ENCODE results near the gene KIF23. TPM values are rescaled to one million over a fixed set of nuclear protein-coding genes. Genes with fewer than 3 reads are reported as not detected.

The KIF23 gene
- total and polyA plus RNA-seq, 2 experiments from 2014 or later: 52.9 to 103 TPM

DNA sequence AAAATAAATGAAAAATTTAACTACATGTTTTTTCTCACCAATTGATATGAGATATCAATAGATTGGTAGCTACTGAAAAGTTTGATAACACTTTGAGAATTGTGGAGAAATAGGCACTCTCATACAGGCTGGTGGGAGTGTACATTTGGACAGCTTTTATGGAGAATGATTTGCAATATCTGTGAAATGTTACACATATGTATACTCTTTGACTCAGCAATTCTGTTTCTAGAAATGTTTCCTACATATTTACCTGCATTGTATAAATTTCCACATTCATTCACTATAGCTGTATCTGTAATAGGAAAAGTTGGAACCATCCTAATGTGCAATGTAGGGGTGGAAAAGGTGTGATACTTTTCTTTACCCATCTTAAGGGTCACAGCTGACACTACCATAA, 1.9 kb upstream of the KIF23 start:
- Mint-ChIP-seq H3K27me3 (ENCODE audit: insufficient read depth, low read depth, poor library complexity) (no peaks in the 10 kb centered on the region), H3K4me1 (peaks cover 10% of the 10 kb centered on the region; the same call in 2 of the 3 replicates), H3K27ac (no peak overlapping the region), H3K4me3 (no peak overlapping the region), H3K9me3 (no peaks in the 10 kb centered on the region), H3K36me3 (ENCODE audit: low read depth) (peaks cover 10% of the 10 kb centered on the region; the same call in 2 of the 3 replicates)
- DNase-seq (ENCODE audit: low spot score) (no peak), ATAC-seq (no peak)
- TF ChIP-seq ZNF331 (CRISPR knock-in tag; IDR thresholded peaks at IDR 0.05; ENCODE audit: low read depth): no peak
- TF ChIP-seq, protein P1, sequence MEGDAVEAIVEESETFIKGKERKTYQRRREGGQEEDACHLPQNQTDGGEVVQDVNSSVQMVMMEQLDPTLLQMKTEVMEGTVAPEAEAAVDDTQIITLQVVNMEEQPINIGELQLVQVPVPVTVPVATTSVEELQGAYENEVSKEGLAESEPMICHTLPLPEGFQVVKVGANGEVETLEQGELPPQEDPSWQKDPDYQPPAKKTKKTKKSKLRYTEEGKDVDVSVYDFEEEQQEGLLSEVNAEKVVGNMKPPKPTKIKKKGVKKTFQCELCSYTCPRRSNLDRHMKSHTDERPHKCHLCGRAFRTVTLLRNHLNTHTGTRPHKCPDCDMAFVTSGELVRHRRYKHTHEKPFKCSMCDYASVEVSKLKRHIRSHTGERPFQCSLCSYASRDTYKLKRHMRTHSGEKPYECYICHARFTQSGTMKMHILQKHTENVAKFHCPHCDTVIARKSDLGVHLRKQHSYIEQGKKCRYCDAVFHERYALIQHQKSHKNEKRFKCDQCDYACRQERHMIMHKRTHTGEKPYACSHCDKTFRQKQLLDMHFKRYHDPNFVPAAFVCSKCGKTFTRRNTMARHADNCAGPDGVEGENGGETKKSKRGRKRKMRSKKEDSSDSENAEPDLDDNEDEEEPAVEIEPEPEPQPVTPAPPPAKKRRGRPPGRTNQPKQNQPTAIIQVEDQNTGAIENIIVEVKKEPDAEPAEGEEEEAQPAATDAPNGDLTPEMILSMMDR (conservative IDR thresholded peaks at IDR 0.05; ENCODE audit: low read depth in 2 of 2): no peak
- TF ChIP-seq JUNB (IDR thresholded peaks at IDR 0.05; ENCODE audit: unreplicated experiment): no peak
- no peak for TF ChIP-seq EZH2 (IDR thresholded peaks at IDR 0.05; ENCODE audit: low read depth, unreplicated experiment)
- TF ChIP-seq POLR2AphosphoS5 (IDR thresholded peaks at IDR 0.05; ENCODE audit: low read depth): no peak
- TF ChIP-seq ZNF114 (CRISPR knock-in tag; IDR thresholded peaks at IDR 0.05): no peak
- no peak for TF ChIP-seq EZH2phosphoT487 (IDR thresholded peaks at IDR 0.05; ENCODE audit: unreplicated experiment)
- TF ChIP-seq STAT1 (IDR thresholded peaks at IDR 0.05; ENCODE audit: unreplicated experiment): no peak
- TF ChIP-seq, protein P2, sequence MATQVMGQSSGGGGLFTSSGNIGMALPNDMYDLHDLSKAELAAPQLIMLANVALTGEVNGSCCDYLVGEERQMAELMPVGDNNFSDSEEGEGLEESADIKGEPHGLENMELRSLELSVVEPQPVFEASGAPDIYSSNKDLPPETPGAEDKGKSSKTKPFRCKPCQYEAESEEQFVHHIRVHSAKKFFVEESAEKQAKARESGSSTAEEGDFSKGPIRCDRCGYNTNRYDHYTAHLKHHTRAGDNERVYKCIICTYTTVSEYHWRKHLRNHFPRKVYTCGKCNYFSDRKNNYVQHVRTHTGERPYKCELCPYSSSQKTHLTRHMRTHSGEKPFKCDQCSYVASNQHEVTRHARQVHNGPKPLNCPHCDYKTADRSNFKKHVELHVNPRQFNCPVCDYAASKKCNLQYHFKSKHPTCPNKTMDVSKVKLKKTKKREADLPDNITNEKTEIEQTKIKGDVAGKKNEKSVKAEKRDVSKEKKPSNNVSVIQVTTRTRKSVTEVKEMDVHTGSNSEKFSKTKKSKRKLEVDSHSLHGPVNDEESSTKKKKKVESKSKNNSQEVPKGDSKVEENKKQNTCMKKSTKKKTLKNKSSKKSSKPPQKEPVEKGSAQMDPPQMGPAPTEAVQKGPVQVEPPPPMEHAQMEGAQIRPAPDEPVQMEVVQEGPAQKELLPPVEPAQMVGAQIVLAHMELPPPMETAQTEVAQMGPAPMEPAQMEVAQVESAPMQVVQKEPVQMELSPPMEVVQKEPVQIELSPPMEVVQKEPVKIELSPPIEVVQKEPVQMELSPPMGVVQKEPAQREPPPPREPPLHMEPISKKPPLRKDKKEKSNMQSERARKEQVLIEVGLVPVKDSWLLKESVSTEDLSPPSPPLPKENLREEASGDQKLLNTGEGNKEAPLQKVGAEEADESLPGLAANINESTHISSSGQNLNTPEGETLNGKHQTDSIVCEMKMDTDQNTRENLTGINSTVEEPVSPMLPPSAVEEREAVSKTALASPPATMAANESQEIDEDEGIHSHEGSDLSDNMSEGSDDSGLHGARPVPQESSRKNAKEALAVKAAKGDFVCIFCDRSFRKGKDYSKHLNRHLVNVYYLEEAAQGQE (IDR thresholded peaks at IDR 0.05; ENCODE audit: unreplicated experiment): no peak
- no peak for TF ChIP-seq NANOG (IDR thresholded peaks at IDR 0.05; ENCODE audit: borderline replicate concordance)
- no peak for TF ChIP-seq CREB1 (CRISPR knock-in tag; IDR thresholded peaks at IDR 0.05; ENCODE audit: low read depth)
- Histone ChIP-seq H3K79me2 (replicated peaks; ENCODE audit: insufficient read depth) (peaks cover 28% of the 10 kb centered on the region), H2AFZ (no peak overlapping the region), H3K27me3 (ENCODE audit: insufficient read depth) (no peaks in the 10 kb centered on the region), H3K4me2 (no peak overlapping the region), H3K36me3 (ENCODE audit: insufficient read depth) (peaks cover 5% of the 10 kb centered on the region), H3K4me1 (ENCODE audit: insufficient read depth) (peaks cover 4% of the 10 kb centered on the region; the same call in 1 of the 2 replicates), H3K9me2 (ENCODE audit: insufficient read depth) (no peaks in the 10 kb centered on the region), H3F3A (replicated peaks; ENCODE audit: low read depth) (no peaks in the 10 kb centered on the region), H3K4me3 (no peak overlapping the region), H3K27ac (ENCODE audit: low read depth) (no peak overlapping the region), H4K20me1 (replicated peaks; ENCODE audit: insufficient read depth) (peaks cover 3% of the 10 kb centered on the region)

DNA sequence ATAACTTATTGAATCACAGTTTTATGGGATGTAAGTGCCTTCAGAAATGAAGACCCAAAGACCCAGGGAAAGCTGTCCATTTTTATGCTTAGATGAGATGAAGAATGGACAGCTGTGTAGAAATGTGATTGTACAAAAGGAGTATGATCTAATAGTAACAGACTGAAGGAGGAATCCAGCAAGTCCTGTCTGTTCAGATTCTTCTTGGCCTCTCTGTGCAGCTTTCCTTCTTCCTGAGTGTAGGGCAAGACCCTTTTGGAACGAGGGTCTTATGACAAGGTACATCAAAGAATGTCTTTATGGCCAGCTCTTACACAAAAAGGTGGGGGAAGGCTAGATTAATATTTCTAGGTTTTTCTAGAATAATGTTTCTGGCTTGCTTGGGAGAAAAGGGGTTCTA, 1.4 kb upstream of the KIF23 start:
- DNase-seq (ENCODE audit: low spot score) (no peak), ATAC-seq (no peak)
- Histone ChIP-seq H2AFZ (no peak overlapping the region), H3K4me2 (no peak overlapping the region), H3K9me2 (ENCODE audit: insufficient read depth) (no peaks in the 10 kb centered on the region), H3K27me3 (ENCODE audit: insufficient read depth) (no peaks in the 10 kb centered on the region), H3K79me2 (replicated peaks; ENCODE audit: insufficient read depth) (peaks cover 32% of the 10 kb centered on the region), H3K4me1 (ENCODE audit: insufficient read depth) (peaks cover 4% of the 10 kb centered on the region; the same call in 1 of the 2 replicates), H3K27ac (ENCODE audit: low read depth) (no peak overlapping the region), H3K4me3 (no peak overlapping the region), H3F3A (replicated peaks; ENCODE audit: low read depth) (no peaks in the 10 kb centered on the region), H3K36me3 (ENCODE audit: insufficient read depth) (peaks cover 9% of the 10 kb centered on the region), H4K20me1 (replicated peaks; ENCODE audit: insufficient read depth) (peaks cover 7% of the 10 kb centered on the region)
- H3K27ac Mint-ChIP-seq: no peak overlapping the region
- H3K9me3 Mint-ChIP-seq: no peaks in the 10 kb centered on the region
- H3K36me3 Mint-ChIP-seq (ENCODE audit: low read depth): peaks cover 15% of the 10 kb centered on the region; the same call in 2 of the 3 replicates
- peaks cover 9% of the 10 kb centered on the region; the same call in 2 of the 3 replicates for H3K4me1 Mint-ChIP-seq
- no peak overlapping the region; the same call in 2 of the 3 replicates for H3K4me3 Mint-ChIP-seq
- H3K27me3 Mint-ChIP-seq (ENCODE audit: insufficient read depth, low read depth, poor library complexity): no peaks in the 10 kb centered on the region
- TF ChIP-seq ZNF331 (CRISPR knock-in tag; IDR thresholded peaks at IDR 0.05; ENCODE audit: low read depth) (no peak), EZH2 (IDR thresholded peaks at IDR 0.05; ENCODE audit: low read depth, unreplicated experiment) (no peak), ZNF114 (CRISPR knock-in tag; IDR thresholded peaks at IDR 0.05) (no peak), POLR2AphosphoS5 (IDR thresholded peaks at IDR 0.05; ENCODE audit: low read depth) (no peak), NANOG (IDR thresholded peaks at IDR 0.05; ENCODE audit: borderline replicate concordance) (no peak), STAT1 (IDR thresholded peaks at IDR 0.05; ENCODE audit: unreplicated experiment) (no peak), EZH2phosphoT487 (IDR thresholded peaks at IDR 0.05; ENCODE audit: unreplicated experiment) (no peak), CREB1 (CRISPR knock-in tag; IDR thresholded peaks at IDR 0.05; ENCODE audit: low read depth) (no peak)
- TF ChIP-seq, protein P2 (IDR thresholded peaks at IDR 0.05; ENCODE audit: unreplicated experiment): no peak
- TF ChIP-seq, protein P1 (conservative IDR thresholded peaks at IDR 0.05; ENCODE audit: low read depth in 2 of 2): no peak

All from GM23338 (cell line).